ENCODE data around the gene FOSL2.

DNA sequence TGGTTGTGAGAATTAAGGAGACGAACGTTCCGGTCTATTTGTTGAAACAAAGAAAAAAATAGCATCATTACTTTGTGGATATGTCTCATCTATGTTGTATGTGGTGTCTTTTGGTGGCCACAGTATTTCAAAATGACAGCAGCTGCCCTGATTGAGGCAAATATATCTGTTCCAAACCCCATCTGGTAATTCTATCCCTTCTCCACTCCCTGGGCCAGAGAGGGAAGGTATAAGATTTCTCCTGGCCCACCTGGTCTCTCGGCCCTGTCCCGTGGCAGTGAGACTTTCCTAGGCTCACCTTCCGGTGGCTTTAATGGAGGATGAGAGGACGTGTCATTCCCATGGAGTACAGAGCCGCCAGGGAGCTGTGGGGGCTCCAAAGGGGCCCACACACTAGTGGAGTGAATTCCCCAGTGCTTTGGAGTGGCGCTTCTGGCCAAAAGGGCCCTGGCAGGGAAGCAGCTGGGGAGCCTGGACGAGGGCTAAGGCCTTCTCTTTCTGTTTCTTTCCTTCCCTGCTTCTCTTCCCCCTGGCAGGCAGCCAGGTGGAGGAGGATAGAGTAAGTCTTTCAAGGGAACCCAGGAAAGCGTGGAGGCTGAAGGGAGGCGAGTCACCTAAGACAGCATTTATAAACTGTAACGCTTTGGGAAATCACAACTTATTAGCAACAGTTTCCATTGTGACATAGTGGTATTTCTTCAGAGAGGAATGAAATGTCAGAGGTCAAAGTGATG, 5.6 kb downstream of the FOSL2 start:
- TF ChIP-seq, protein P1, sequence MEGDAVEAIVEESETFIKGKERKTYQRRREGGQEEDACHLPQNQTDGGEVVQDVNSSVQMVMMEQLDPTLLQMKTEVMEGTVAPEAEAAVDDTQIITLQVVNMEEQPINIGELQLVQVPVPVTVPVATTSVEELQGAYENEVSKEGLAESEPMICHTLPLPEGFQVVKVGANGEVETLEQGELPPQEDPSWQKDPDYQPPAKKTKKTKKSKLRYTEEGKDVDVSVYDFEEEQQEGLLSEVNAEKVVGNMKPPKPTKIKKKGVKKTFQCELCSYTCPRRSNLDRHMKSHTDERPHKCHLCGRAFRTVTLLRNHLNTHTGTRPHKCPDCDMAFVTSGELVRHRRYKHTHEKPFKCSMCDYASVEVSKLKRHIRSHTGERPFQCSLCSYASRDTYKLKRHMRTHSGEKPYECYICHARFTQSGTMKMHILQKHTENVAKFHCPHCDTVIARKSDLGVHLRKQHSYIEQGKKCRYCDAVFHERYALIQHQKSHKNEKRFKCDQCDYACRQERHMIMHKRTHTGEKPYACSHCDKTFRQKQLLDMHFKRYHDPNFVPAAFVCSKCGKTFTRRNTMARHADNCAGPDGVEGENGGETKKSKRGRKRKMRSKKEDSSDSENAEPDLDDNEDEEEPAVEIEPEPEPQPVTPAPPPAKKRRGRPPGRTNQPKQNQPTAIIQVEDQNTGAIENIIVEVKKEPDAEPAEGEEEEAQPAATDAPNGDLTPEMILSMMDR (conservative IDR thresholded peaks at IDR 0.05; ENCODE audit: low read depth, low read length): no peak
- TF ChIP-seq EZH2 (IDR thresholded peaks at IDR 0.05; ENCODE audit: borderline replicate concordance, low read depth, low read length, poor library complexity, severe bottlenecking): no peak

Measured in A673 (cell line).